PFSK-1 (cell line): ENCODE data around the gene TOGARAM1.

Experiments
- FOXP2 ChIP-seq: optimal IDR thresholded peaks from 2 replicates; pipeline ENCODE3; 2011; ENCODE audit warnings: borderline replicate concordance, control low read depth, inconsistent platforms; ENCODE audit not compliant: insufficient read depth; ENCODE audit errors: extremely low read length, extremely low read depth
- POLR2AphosphoS5 ChIP-seq: IDR thresholded peaks from 2 replicates; pipeline ENCODE4 v1.6.1; 2012; ENCODE audit warnings: low read depth, mild to moderate bottlenecking, control low read depth, low read length, moderate library complexity
- REST ChIP-seq, 2 experiments: IDR thresholded peaks; 2 replicates each; pipeline versions ENCODE4 v1.6.1 to v1.8.0; 2011 to 2012; ENCODE audit warnings: low read depth in 2 of 2, low read length in 2 of 2, control low read depth in 1 of 2, inconsistent platforms in 1 of 2, mild to moderate bottlenecking in 1 of 2, moderate library complexity in 1 of 2; ENCODE audit not compliant: insufficient read depth in 1 of 2
- SIN3A ChIP-seq: IDR thresholded peaks from 2 replicates; pipeline ENCODE4 v1.6.1; 2012; ENCODE audit warnings: mild to moderate bottlenecking, low read length, moderate library complexity, borderline replicate concordance; ENCODE audit not compliant: insufficient read depth
- TAF1 ChIP-seq: IDR thresholded peaks from 2 replicates; pipeline ENCODE4 v1.6.1; 2012; ENCODE audit warnings: low read length, control low read depth, borderline replicate concordance; ENCODE audit not compliant: insufficient read depth

Gene TOGARAM1

DNA sequence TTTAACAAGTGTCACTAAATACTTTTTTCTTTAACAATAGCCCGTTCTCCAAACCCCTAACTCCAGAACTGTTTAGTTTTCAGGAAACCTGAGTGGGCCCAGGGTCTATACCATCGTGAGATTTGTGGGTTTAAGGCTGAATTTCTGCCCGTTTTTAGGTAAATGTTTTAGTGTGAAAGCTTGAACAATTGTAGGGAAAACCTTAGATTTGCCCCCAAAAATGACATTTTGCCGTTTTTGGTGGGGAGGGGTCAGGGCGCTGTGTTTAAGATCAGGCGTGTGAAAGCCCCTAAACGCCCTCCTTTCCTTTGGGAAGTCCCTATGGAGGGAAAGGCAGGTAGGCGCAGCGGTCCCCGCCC, 121.6 kb downstream of the TOGARAM1 start:
- no peak for TF ChIP-seq SIN3A
- no peak for TF ChIP-seq FOXP2
- no peak for TF ChIP-seq POLR2AphosphoS5
- TF ChIP-seq REST (IDR thresholded peaks at IDR 0.05; ENCODE audit: insufficient read depth in 1 of 2, low read depth in 2 of 2, low read length in 2 of 2), result no peak
- no peak for TF ChIP-seq TAF1

- peak; percentile 71 for TF ChIP-seq POLR2AphosphoS5
- TF ChIP-seq REST (IDR thresholded peaks at IDR 0.05; ENCODE audit: insufficient read depth in 1 of 2, low read depth in 2 of 2, low read length in 2 of 2), result no peak
- TF ChIP-seq TAF1, result peak; percentile 37; the same call in 1 of the 2 replicates
- TF ChIP-seq FOXP2, result peak; percentile 27
- TF ChIP-seq SIN3A, result no peak
Observed at GRCh38 chr14:45083976-45084722, 122.2 kb downstream of the TOGARAM1 start, which contains the start of gene PRPF39. Gene PRPF39, plus strand, starts transcription at chr14:45084116. Its CDS starts 11,124 bp downstream, at chr14:45095240.

GRCh38 chr14:45084946-45085346, 123.0 kb downstream of the TOGARAM1 start:
- TF ChIP-seq TAF1, result no peak
- no peak for TF ChIP-seq FOXP2
- TF ChIP-seq REST (IDR thresholded peaks at IDR 0.05; ENCODE audit: insufficient read depth in 1 of 2, low read depth in 2 of 2, low read length in 2 of 2), result no peak
- TF ChIP-seq POLR2AphosphoS5, result no peak

GRCh38 chr14:45089813-45090212, 127.8 kb downstream of the TOGARAM1 start:
- TF ChIP-seq REST (IDR thresholded peaks at IDR 0.05; ENCODE audit: insufficient read depth in 1 of 2, low read depth in 2 of 2, low read length in 2 of 2) (no peak), POLR2AphosphoS5 (no peak), TAF1 (no peak), SIN3A (no peak), FOXP2 (no peak)
